DLD1 (cell line): ENCODE measurements around the gene BBIP1.

ENCODE experiments used
- in situ Hi-C: cut with HindIII; loops from 2 replicates; pipeline ENCODE4 v1.10.0; 2017; ENCODE audit warnings: low sequenced_read_pairs

The BBIP1 gene

GRCh38 chr10:110863956-110864355 lies 55.0 kb downstream of the BBIP1 start:
- in situ Hi-C loops: no loop called here

- in situ Hi-C loops: no loop called here
Observed at GRCh38 chr10:110863361-110863760, 55.6 kb downstream of the BBIP1 start.

- in situ Hi-C loops: no loop called here
Observed at GRCh38 chr10:110862961-110863360, 56.0 kb downstream of the BBIP1 start.

GRCh38 chr10:110861930-110862649 lies 56.9 kb downstream of the BBIP1 start:
- in situ Hi-C loops: no loop called here

- in situ Hi-C loops: no loop called here
Observed at GRCh38 chr10:110861476-110861875, 57.5 kb downstream of the BBIP1 start.

- in situ Hi-C loops: no loop called here
Observed at GRCh38 chr10:110860576-110861241, 58.3 kb downstream of the BBIP1 start.

GRCh38 chr10:110859973-110860376 lies 59.0 kb downstream of the BBIP1 start:
- in situ Hi-C loops: no loop called here

- in situ Hi-C loops: no loop called here
Observed at GRCh38 chr10:110859206-110859972, 59.6 kb downstream of the BBIP1 start.

- in situ Hi-C loops: no loop called here
Observed at GRCh38 chr10:110858297-110858934, 60.6 kb downstream of the BBIP1 start.

GRCh38 chr10:110857265-110858171 lies 61.5 kb downstream of the BBIP1 start:
- in situ Hi-C loops: no loop called here

- in situ Hi-C loops: no loop called here
Observed at GRCh38 chr10:110853921-110854605, 64.9 kb downstream of the BBIP1 start.

GRCh38 chr10:110852947-110853346 lies 66.0 kb downstream of the BBIP1 start:
- in situ Hi-C loops: no loop called here

- in situ Hi-C loops: no loop called here
Observed at GRCh38 chr10:110852255-110852896, 66.6 kb downstream of the BBIP1 start.

GRCh38 chr10:110851020-110851612 lies 67.9 kb downstream of the BBIP1 start:
- in situ Hi-C loops: no loop called here

- in situ Hi-C loops: no loop called here
Observed at GRCh38 chr10:110850099-110850498, 68.9 kb downstream of the BBIP1 start.
